HL-60 (cell line): ENCODE results near the gene SAMD10.
"Not testable (repeated sequence)": the region's sequence is repeated elsewhere in the genome, so short reads cannot be mapped to it uniquely, and the experiment has no call there.

Source experiments
- DNase-seq, 2 experiments: peaks; one replicate each; pipeline ENCODE4 v3.0.0-alpha.2; 2010 to 2020; ENCODE audit warnings: low read depth in 1 of 2, low spot score in 1 of 2
- H3K27ac ChIP-seq: fragments of 250-450 bp; sonication (Bioruptor Pico); replicated peaks from 2 replicates; pipeline ENCODE4 v1.5.1; 2020; ENCODE audit warnings: mild to moderate bottlenecking, moderate library complexity
- H3K27me3 ChIP-seq: fragments of 250-450 bp; sonication (Bioruptor Pico); 2 replicates; pipeline ENCODE4 v1.5.1; 2021; ENCODE audit warnings: mild to moderate bottlenecking, moderate library complexity; ENCODE audit not compliant: insufficient read depth, poor library complexity, severe bottlenecking
- H3K4me3 ChIP-seq: replicated peaks from 2 replicates; pipeline ENCODE4 v1.5.1; 2011; ENCODE audit warnings: mild to moderate bottlenecking, control low read depth, low read length; ENCODE audit not compliant: insufficient read depth
- GABPA ChIP-seq: IDR thresholded peaks from 2 replicates; pipeline ENCODE4 v1.6.1; 2012; ENCODE audit warnings: low read depth
- POLR2AphosphoS5 ChIP-seq: IDR thresholded peaks from 2 replicates; pipeline ENCODE4 v1.6.1; 2012; ENCODE audit warnings: low read depth
- SPI1 ChIP-seq: IDR thresholded peaks from 2 replicates; pipeline ENCODE4 v1.6.1; 2012; ENCODE audit warnings: low read depth, mild to moderate bottlenecking, borderline replicate concordance
- TF ChIP-seq, protein P1 (sequence below): IDR thresholded peaks from one replicate; pipeline ENCODE4 v1.5.1; 2011; ENCODE audit warnings: low read length, control low read depth, inconsistent platforms; ENCODE audit not compliant: insufficient read depth
- TF ChIP-seq, protein P2 (sequence below): IDR thresholded peaks from 2 replicates; pipeline ENCODE4 v1.6.1; 2012; ENCODE audit warnings: low read depth; ENCODE audit not compliant: insufficient replicate concordance

SAMD10 gene

DNA sequence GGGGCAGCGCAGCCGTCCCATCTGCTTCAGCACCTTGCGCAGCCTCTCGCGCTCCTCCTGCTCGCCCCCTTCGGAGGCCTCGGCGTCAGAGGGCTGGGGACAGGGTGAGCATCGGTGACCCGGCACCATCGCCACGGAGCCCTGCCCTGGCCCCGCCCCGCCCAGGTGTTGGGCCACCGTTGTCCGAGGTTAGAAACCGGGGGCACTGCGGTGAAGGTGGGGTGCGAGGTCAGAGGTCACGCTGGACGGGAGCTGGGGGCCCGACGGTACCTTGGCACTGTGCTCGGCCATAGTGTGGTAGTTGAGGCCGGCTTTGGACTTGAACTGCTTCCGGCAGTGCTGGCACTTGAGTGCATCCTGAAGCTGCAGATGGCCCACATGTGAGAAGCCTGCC, 16.1 kb downstream of the SAMD10 start:
- Histone ChIP-seq H3K27me3 (no peaks in the 10 kb centered on the region), H3K4me3 (no peak overlapping the region), H3K27ac (no peak overlapping the region)
- DNase-seq: no peak
- no peak for TF ChIP-seq SPI1
- TF ChIP-seq, protein P1, sequence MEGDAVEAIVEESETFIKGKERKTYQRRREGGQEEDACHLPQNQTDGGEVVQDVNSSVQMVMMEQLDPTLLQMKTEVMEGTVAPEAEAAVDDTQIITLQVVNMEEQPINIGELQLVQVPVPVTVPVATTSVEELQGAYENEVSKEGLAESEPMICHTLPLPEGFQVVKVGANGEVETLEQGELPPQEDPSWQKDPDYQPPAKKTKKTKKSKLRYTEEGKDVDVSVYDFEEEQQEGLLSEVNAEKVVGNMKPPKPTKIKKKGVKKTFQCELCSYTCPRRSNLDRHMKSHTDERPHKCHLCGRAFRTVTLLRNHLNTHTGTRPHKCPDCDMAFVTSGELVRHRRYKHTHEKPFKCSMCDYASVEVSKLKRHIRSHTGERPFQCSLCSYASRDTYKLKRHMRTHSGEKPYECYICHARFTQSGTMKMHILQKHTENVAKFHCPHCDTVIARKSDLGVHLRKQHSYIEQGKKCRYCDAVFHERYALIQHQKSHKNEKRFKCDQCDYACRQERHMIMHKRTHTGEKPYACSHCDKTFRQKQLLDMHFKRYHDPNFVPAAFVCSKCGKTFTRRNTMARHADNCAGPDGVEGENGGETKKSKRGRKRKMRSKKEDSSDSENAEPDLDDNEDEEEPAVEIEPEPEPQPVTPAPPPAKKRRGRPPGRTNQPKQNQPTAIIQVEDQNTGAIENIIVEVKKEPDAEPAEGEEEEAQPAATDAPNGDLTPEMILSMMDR: no peak
- TF ChIP-seq GABPA: no peak
- no peak for TF ChIP-seq POLR2AphosphoS5
- TF ChIP-seq, protein P2, sequence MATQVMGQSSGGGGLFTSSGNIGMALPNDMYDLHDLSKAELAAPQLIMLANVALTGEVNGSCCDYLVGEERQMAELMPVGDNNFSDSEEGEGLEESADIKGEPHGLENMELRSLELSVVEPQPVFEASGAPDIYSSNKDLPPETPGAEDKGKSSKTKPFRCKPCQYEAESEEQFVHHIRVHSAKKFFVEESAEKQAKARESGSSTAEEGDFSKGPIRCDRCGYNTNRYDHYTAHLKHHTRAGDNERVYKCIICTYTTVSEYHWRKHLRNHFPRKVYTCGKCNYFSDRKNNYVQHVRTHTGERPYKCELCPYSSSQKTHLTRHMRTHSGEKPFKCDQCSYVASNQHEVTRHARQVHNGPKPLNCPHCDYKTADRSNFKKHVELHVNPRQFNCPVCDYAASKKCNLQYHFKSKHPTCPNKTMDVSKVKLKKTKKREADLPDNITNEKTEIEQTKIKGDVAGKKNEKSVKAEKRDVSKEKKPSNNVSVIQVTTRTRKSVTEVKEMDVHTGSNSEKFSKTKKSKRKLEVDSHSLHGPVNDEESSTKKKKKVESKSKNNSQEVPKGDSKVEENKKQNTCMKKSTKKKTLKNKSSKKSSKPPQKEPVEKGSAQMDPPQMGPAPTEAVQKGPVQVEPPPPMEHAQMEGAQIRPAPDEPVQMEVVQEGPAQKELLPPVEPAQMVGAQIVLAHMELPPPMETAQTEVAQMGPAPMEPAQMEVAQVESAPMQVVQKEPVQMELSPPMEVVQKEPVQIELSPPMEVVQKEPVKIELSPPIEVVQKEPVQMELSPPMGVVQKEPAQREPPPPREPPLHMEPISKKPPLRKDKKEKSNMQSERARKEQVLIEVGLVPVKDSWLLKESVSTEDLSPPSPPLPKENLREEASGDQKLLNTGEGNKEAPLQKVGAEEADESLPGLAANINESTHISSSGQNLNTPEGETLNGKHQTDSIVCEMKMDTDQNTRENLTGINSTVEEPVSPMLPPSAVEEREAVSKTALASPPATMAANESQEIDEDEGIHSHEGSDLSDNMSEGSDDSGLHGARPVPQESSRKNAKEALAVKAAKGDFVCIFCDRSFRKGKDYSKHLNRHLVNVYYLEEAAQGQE: no peak

DNA sequence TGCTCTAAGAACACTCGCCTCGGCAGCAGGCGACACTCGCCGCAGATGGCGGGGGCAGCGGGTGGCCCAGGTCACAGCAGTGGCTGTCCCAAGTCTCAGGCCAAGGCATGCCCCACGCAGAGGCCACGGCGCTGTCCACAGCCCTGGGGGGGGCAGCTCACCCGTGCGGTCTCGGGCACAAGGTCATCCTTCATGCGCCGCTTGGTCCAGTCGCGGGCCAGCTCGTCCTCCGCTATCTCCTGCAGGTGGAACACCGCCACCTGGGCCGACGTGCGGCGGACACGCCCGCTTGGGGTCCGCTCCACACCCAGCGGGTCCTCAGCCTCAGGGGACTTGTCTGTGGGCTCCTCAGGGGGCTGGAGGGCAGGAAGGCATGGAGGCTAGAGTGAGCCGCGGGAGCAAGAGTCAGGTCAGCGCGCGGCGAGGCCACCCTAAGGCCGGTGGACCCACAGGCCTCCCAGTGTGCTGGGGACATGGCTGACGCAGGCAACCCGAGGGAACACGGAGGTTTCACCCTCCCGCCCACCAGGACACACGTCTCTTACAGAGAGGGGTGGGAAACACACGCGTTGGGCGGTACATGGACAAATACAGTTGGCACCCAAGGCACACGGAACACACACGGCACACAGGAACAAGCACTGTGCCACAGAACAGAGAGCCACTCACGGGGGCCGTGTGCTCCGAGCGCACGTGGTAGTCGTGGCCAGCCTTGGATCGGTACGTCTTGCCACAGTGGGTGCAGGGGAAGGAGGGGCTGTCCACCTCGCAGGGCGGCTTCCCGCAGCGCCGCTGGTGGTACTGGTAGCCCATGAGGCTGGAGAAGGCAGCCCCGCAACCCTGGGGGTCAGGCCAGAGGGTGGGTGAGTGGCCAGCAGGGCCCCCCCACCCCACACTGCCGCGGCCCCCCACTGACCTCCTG, 16.8 kb downstream of the SAMD10 start:
- Histone ChIP-seq H3K27me3 (no peaks in the 10 kb centered on the region), H3K27ac (no peak overlapping the region), H3K4me3 (no peak overlapping the region)
- DNase-seq: no peak
- TF ChIP-seq, protein P2: no peak
- TF ChIP-seq POLR2AphosphoS5: no peak
- TF ChIP-seq GABPA: no peak
- no peak for TF ChIP-seq SPI1
- TF ChIP-seq, protein P1: no peak

DNA sequence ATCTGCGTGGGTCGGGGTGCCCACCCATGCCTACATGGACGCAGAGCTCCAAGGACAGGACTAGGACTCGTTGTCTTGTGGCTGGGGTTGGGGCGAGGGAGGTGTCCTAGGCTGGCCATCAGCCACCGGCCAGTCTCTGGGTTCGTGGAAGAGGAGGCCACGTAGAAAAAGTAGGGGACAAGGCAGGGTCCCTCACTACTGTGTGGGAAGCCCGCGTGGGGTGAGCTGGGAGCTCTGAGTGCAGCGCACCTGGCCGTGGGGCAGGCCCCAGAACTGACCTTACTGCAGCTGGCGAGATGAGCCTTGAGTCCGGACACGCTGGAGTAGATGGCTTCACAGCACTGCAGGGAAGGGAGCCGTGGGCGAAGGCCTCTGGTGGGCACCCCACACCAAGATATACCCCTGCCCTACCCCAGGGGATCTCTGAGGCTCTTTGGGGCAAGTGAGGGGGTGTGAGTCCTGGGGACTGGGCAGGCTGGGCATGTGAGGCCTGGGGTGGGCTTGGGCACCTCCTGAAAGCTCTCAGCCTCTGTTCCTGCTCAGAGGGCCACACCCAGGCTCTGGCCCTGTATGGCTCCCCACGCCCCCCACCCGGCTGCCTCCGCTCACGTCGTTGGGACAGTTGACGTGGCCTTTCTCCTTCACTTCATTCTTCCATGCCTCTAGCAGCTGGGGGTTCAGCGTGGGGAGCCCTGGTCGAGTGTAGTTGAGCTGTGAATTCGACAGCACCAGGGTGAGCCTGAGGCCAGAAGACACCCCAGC, 17.6 kb downstream of the SAMD10 start:
- H3K27ac ChIP-seq: no peak overlapping the region
- H3K4me3 ChIP-seq: no peak overlapping the region
- DNase-seq: no peak
- TF ChIP-seq, protein P2: no peak
- TF ChIP-seq POLR2AphosphoS5: no peak
- TF ChIP-seq, protein P1: no peak
- no peak for TF ChIP-seq GABPA
- TF ChIP-seq SPI1: no peak
- H3K27me3 ChIP-seq: no peaks in the 10 kb centered on the region

DNA sequence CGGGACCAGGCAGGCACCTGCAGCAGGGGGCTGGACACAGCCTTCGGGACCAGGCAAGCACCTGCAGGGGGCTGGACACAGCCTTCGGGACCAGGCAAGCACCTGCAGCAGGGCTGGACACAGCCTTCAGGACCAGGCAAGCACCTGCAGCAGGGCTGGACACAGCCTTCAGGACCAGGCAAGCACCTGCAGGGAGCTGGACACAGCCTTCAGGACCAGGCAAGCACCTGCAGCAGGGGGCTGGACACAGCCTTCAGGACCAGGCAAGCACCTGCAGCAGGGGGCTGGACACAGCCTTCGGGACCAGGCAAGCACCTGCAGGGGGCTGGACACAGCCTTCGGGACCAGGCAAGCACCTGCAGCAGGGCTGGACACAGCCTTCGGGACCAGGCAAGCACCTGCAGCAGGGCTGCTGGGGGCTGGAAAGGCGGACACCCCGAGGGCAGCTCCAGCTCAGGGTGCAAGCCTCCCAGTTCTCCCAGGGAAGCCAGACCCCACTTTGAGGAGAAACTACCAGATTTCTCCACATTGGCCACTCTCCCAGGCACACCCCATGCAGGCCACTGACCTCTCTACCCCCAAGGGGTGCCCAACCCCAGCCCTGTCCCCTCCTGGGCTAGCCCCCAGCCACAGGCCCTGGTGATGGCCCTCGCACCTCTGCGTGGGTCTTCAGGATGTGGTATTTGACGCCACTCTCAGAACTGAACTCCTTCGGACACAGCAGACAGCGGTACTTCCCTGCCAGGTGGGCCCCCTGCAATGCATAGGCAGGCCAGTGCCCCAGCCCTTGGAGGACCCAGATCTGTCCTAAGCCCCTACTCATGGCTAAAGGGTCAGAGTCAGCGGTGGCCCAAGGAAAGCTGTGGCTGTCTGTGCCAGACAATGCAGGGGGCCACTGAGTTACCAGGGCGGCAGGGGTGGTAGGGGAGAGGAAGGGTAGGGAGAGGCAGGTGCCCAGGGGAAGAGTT, 18.5 kb downstream of the SAMD10 start:
- H3K27ac ChIP-seq, DNase-seq, H3K4me3 ChIP-seq, H3K27me3 ChIP-seq: not testable (repeated sequence)
